Measurements from ENCODE around the gene STOM. TPM values are rescaled to one million over a fixed set of nuclear protein-coding genes. Genes with fewer than 3 reads are reported as not detected.

The STOM gene
- total and polyA plus RNA-seq, 2 of the 8 experiments (the other 6 are each of a cell fraction or from before 2014, with no cell fraction given) = 25.2 to 60.4 TPM

DNA sequence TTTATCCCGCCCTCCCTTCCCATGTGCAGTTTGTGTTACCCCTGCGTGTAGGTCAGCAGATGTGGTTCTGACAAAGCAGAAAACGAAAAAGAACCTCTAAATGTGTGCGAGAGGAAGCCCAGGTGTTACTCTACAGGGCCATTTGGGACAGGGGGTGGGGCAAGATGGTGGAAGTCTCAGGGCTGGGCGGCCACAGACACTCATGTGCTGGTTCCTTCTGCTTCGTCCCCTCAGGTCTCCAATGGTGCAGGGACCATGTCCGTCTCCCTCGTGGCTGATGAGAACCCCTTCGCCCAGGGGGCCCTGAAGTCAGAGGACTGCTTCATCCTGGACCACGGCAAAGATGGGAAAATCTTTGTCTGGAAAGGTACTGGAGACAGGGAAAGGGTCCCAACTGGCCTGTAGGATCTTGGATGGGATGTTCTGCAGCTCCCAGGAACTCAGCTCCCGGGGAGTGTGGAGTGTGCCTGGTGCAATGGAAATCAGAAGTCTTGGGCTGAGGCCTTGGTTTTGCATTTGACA lies 53.1 kb downstream of the STOM start (continued):
- TF ChIP-seq TAF7 (optimal IDR thresholded peaks at IDR 0.05; ENCODE audit: borderline replicate concordance, low read depth, low read length) = no peak
